Activated CD8-positive, alpha-beta memory T cell treated with anti-CD3 and anti-CD28 coated beads, Interleukin-2, amount 50 U/mL, for 4 hours (primary cell): ENCODE measurements around the gene ZFAND3.

Experiments
- DNase-seq: peaks from one replicate; pipeline ENCODE4 v3.0.0-alpha.2; 2020

Gene ZFAND3

GRCh38 chr6:38174806-38175495 is 355.4 kb downstream of the ZFAND3 start:
- no peak for DNase-seq

GRCh38 chr6:38175786-38176185 is 356.3 kb downstream of the ZFAND3 start:
- no peak for DNase-seq

- no peak for DNase-seq
Measured at GRCh38 chr6:38176797-38177751, 357.5 kb downstream of the ZFAND3 start.

DNA sequence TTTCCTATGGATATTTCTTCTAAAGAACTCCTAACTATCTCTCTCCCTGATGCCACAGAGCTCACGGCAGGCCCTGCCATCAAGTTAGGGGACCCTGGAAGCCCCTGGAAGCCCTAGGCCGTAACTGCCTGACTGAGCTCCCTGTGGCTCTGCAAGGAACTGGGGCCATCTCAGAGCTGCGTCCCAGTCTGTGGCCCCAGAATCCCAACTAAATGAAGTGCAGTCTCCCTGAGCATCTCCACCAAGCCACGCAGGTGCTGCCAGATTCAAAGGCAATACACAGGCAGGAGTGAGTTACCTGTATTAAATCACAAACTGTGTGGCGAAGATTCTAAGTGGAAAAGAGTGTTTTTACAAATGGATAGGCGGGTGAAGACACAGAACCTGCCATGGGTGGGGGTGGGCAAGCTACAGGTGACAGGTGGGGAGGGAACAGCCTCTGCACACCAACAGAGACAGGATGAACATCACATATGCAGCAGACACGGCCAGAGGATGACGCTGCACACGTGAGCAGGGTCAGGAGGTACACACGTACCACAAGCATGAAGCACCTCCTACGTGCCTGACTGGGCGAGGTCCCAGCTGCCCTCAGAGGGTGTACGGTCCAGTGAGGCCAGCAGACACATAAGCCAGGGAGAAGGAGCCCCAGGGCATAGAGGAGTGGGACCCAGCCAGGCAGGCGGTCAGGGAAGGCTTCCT is 358.5 kb downstream of the ZFAND3 start:
- DNase-seq, result no peak

- no peak for DNase-seq
Measured at GRCh38 chr6:38178584-38178886, 359.0 kb downstream of the ZFAND3 start.

GRCh38 chr6:38179300-38179699 is 359.8 kb downstream of the ZFAND3 start:
- DNase-seq, result no peak

DNA sequence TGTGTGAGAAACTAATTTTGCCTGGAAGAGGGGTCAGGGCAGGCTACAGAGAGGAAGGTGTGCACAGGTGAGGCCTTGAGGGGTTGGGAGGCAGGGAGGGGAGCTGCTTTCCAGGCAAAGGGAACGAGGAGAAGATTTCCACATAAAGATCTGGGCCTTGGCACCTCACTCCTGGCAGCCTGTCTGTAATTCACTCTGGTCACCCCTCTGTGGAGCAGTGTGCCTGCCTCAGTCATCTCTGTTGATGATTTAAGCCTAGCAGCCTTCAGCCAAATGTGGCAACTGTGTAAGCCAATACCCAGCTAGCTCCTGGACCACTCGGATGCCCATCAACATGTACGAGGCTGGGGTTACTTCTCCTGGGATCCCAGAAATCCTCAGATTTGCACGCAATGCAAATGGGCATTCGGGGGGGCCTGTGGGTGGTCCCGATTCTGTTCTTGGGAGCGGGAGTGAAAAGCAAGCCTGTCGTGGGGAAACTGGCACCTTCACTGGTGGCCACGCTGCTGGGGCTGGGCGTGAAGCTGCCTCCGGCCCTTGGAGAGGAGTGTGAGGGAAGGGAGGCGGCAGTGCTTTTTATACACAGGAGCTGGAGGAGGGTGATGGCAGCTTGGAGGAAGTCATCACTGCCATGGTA is 360.4 kb downstream of the ZFAND3 start:
- DNase-seq, result no peak

- DNase-seq, result no peak
Measured at GRCh38 chr6:38180586-38180985, 361.1 kb downstream of the ZFAND3 start.

DNA sequence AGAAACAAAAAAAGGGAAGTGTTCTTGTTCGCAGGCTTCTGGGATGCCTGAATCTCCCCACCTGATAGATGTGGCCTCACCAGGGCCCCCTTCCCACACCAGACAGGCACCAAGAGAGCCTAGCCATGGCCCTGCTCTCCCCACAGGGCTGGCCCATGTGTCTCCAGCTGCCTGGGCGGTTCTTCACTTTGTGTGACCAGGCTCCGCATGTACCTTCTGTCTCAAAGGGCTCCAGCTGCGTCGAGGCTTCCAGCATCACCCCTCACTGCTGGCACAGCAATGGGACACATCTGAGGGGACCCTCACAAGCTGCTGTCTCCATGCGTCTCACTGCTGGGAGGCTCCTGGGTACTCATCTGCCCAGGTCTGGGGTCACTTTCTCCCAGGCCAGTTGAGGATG is 362.9 kb downstream of the ZFAND3 start:
- no peak for DNase-seq

- DNase-seq, result no peak
Measured at GRCh38 chr6:38183856-38184584, 364.5 kb downstream of the ZFAND3 start.

DNA sequence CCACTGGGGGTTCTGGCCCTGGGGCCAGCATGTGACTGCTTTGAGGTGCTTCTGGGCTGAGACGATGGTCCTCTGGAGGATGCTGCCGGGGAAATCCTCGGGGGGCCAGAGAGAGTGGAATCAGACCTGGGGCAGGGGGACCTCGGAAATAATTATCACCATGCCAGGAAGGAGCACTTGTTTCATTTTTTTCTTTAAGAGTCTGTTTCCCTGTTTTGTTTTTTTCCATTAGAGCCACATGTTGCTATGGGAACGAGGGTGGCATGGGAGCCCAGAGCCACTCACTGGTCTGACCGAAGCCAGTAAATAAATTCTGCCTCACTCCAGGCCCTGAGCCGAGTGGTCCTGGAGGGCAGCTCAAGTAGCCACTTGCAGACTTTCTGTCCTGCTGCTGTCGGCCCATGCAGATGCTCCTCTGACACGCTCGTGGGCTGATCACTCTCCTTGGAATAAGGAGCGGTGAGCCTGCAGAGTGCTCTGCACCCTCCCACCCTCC is 365.1 kb downstream of the ZFAND3 start:
- DNase-seq, result no peak

GRCh38 chr6:38185244-38185643 is 365.7 kb downstream of the ZFAND3 start:
- no peak for DNase-seq

DNA sequence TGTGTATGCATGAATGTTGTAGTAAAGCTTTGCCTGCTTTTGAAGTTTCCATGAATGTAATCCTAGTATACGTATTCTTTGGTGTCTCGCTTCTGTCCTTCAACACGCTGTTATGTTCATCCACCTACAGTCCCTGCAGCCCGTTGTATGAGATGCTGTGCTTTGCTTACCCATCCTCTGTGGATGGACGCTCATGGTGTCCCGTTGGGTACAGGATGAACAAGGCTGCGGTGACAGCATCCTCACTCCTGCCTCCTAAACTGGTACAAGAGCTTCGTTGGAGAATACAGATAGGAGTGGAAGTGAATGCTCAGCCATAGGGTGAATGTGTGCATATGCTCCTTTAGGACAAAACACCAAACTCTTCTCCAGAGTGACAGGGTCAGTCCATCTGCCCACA is 366.2 kb downstream of the ZFAND3 start:
- no peak for DNase-seq

DNA sequence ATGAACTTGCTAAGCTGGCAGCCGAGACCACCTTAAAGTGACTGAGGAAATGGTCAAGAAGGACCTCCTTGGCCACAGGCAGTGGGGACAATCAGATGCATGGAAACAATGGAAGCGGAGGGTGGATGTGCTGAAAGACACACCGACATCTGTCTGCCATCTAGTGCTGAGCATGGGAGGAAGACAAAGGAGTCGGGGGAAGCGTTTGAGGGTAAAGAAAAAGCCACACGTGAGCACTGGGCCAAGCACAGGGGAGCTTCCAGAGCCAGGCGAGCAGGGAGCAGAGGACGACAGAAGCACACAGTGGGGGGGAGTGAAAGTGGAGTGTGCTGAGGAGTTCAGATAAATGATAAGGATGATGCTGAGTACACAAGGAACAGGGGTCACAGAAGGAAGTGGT is 367.8 kb downstream of the ZFAND3 start:
- no peak for DNase-seq

- DNase-seq, result no peak
Measured at GRCh38 chr6:38187811-38188590, 368.5 kb downstream of the ZFAND3 start.

DNA sequence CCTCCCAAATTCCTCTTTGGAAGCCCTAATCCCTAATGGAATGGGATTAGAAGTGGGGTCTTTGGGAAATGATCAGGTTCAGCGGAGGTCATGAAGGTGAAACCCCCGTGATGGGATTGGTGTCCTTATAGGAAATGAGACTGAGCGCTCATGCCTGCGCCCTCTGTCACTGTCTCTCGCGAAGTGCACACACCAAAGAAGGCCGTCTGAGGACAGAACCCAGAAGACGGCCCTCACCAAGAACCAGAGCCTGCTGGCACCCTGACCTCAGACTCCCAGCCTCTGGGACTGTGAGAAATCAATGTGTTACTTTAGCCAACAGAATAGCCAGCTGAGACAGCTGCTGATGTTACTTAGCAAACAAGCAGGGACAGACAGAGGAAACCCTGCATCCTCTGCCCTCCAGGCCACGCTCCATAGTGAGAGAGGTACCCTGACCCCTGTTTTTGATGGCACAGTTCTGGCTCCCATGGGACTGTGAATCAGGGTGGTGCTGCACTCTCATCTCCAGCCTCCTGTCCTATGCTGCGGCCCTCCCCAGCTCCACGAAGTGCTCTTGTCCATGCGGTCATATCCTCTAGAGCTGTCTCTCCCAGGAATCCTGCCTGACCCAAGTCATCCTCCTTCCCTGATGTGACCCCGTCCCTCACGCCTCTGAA is 369.3 kb downstream of the ZFAND3 start:
- DNase-seq, result no peak

- DNase-seq, result no peak
Measured at GRCh38 chr6:38191418-38191817, 371.9 kb downstream of the ZFAND3 start.

DNA sequence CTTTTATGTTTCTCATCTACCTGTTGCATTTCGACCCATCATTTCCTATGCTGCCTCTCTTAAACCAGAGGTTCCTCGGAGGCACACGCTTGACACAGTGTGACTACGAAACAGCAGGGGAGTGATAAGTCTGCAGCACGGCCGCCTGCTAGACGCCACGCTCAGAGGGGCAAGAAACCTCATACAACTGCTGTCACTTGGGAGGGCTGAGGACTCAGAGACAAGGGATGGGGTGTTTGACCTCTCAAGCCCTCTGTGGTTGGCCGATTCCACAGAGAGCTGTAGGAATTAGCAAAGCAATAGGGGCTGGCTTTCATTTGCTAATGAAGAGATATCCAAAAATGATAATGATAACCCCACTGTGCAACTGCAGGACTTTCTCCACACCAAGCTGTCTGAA is 372.5 kb downstream of the ZFAND3 start:
- no peak for DNase-seq

- DNase-seq, result no peak
Measured at GRCh38 chr6:38192487-38192886, 373.0 kb downstream of the ZFAND3 start.

GRCh38 chr6:38193051-38193450 is 373.5 kb downstream of the ZFAND3 start:
- DNase-seq, result no peak
